CD4-positive, alpha-beta T cell treated with Interleukin-15 for 1 hour (primary cell): ENCODE results near the gene DBI.
"Not testable (repeated sequence)": the region's sequence is repeated elsewhere in the genome, so short reads cannot be mapped to it uniquely, and the experiment has no call there.

ENCODE experiments used
- DNase-seq: peaks from one replicate; pipeline ENCODE4 v3.0.0-alpha.2; 2020

Gene DBI

GRCh38 chr2:119402645-119403560 is 36.1 kb downstream of the DBI start:
- no peak for DNase-seq

- not testable (repeated sequence) for DNase-seq
These were observed 36.8 kb downstream of the DBI start for GRCh38 chr2:119403618-119404017.

GRCh38 chr2:119405151-119405550 is 38.4 kb downstream of the DBI start:
- no peak for DNase-seq

- DNase-seq, result no peak
These were observed 40.8 kb downstream of the DBI start for GRCh38 chr2:119407430-119408220.

GRCh38 chr2:119408221-119408619 is 41.4 kb downstream of the DBI start:
- DNase-seq, result no peak

GRCh38 chr2:119409506-119409905 is 42.7 kb downstream of the DBI start:
- DNase-seq, result no peak

GRCh38 chr2:119414894-119415293 is 48.1 kb downstream of the DBI start:
- DNase-seq, result no peak

- no peak for DNase-seq
These were observed 48.9 kb downstream of the DBI start for GRCh38 chr2:119415630-119416029.

GRCh38 chr2:119416299-119416923 is 49.6 kb downstream of the DBI start:
- DNase-seq, result no peak

GRCh38 chr2:119417908-119418307 is 51.1 kb downstream of the DBI start:
- no peak for DNase-seq

- DNase-seq, result no peak
These were observed 52.3 kb downstream of the DBI start for GRCh38 chr2:119419065-119419464.

- DNase-seq, result no peak
These were observed 53.2 kb downstream of the DBI start for GRCh38 chr2:119419803-119420508.

GRCh38 chr2:119421304-119421703 is 54.5 kb downstream of the DBI start:
- DNase-seq, result no peak

GRCh38 chr2:119421741-119422140 is 55.0 kb downstream of the DBI start:
- DNase-seq, result no peak
